ENCODE results near the gene ANKRD55. TPM values are rescaled to one million over a fixed set of nuclear protein-coding genes. Genes with fewer than 3 reads are reported as not detected.

The ANKRD55 gene
- total RNA-seq, 2 donors from 2014 or later: 0.27 to 0.29 TPM

DNA sequence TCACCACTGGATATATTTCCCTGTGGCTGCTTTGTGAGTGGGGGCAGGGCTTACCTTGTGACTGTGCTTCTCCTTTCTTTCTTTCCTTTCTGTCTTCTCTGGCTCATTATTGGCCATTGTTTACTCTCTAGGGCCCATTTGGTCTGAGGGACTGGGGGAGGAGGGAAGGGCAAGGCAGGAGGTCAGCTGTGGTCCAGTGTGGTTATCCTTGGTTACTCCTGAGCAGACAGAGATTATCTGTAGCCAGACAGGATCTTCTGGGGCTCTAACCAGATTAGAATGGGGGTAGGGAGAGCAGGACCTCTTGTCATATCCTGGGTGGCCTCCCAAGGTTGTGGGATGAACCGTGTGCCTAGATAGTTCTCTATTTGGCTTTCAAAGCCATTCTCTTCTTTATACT lies 71.2 kb downstream of the ANKRD55 start:
- no peak for DNase-seq
- TF ChIP-seq, protein P1, sequence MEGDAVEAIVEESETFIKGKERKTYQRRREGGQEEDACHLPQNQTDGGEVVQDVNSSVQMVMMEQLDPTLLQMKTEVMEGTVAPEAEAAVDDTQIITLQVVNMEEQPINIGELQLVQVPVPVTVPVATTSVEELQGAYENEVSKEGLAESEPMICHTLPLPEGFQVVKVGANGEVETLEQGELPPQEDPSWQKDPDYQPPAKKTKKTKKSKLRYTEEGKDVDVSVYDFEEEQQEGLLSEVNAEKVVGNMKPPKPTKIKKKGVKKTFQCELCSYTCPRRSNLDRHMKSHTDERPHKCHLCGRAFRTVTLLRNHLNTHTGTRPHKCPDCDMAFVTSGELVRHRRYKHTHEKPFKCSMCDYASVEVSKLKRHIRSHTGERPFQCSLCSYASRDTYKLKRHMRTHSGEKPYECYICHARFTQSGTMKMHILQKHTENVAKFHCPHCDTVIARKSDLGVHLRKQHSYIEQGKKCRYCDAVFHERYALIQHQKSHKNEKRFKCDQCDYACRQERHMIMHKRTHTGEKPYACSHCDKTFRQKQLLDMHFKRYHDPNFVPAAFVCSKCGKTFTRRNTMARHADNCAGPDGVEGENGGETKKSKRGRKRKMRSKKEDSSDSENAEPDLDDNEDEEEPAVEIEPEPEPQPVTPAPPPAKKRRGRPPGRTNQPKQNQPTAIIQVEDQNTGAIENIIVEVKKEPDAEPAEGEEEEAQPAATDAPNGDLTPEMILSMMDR (conservative IDR thresholded peaks at IDR 0.05): no peak
- Histone ChIP-seq H3K27me3 (ENCODE audit: control insufficient read depth, insufficient read depth, low read length, poor library complexity, severe bottlenecking) (no peaks in the 10 kb centered on the region), H3K4me3 (ENCODE audit: low read length) (no peak overlapping the region), H3K9ac (ENCODE audit: extremely low read depth, low read length, poor library complexity, severe bottlenecking) (no peak overlapping the region), H3K4me1 (ENCODE audit: control insufficient read depth, insufficient read depth, low read length) (peaks cover 10% of the 10 kb centered on the region), H3K36me3 (ENCODE audit: control insufficient read depth, insufficient read depth, low read length) (no peaks in the 10 kb centered on the region), H3K27ac (ENCODE audit: low read depth, low read length) (no peak overlapping the region), H3K9me3 (ENCODE audit: control insufficient read depth, low read length) (no peaks in the 10 kb centered on the region)
- H3K27me3 Mint-ChIP-seq (ENCODE audit: insufficient read depth): no peaks in the 10 kb centered on the region
- H3K36me3 Mint-ChIP-seq (ENCODE audit: low read depth): no peaks in the 10 kb centered on the region
- H3K27ac Mint-ChIP-seq: no peak overlapping the region
- 80% methylated on average over 1 of the region's 1 CpG for WGBS, 2 experiments (ENCODE audit: insufficient coverage in 1 of 2, insufficient read length in 1 of 2)
- peaks cover 38% of the 10 kb centered on the region for H3K4me1 Mint-ChIP-seq
- H3K4me3 Mint-ChIP-seq: no peak overlapping the region
- H3K9me3 Mint-ChIP-seq: no peaks in the 10 kb centered on the region

DNA sequence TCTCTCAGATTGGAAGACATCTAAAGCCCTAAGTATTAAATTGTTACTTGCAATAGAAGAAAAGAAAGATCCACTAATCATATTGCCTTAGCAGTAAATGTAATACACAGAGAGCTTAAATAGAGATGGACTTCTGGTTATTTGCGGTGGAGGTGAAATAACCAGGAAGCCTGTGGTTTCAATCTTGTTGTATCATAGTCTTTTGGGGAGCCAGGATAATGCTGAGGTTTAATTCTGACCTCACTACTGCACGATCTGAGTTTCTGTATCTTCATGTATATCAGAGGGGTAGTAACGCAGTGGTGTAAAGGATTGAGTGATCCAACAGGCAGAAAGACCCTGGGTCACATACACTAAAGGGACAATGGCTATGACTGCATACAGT lies 71.7 kb downstream of the ANKRD55 start:
- no peak overlapping the region for H3K4me3 Mint-ChIP-seq
- TF ChIP-seq, protein P1 (conservative IDR thresholded peaks at IDR 0.05): no peak
- Histone ChIP-seq H3K36me3 (ENCODE audit: control insufficient read depth, insufficient read depth, low read length) (no peaks in the 10 kb centered on the region), H3K9me3 (ENCODE audit: control insufficient read depth, low read length) (no peaks in the 10 kb centered on the region), H3K4me3 (ENCODE audit: low read length) (no peak overlapping the region), H3K27ac (ENCODE audit: low read depth, low read length) (no peak overlapping the region), H3K9ac (ENCODE audit: extremely low read depth, low read length, poor library complexity, severe bottlenecking) (no peak overlapping the region), H3K27me3 (ENCODE audit: control insufficient read depth, insufficient read depth, low read length, poor library complexity, severe bottlenecking) (no peaks in the 10 kb centered on the region), H3K4me1 (ENCODE audit: control insufficient read depth, insufficient read depth, low read length) (peaks cover 12% of the 10 kb centered on the region)
- DNase-seq: no peak
- no peaks in the 10 kb centered on the region for H3K9me3 Mint-ChIP-seq
- H3K27me3 Mint-ChIP-seq (ENCODE audit: insufficient read depth): no peaks in the 10 kb centered on the region
- no peaks in the 10 kb centered on the region for H3K36me3 Mint-ChIP-seq (ENCODE audit: low read depth)
- peaks cover 43% of the 10 kb centered on the region for H3K4me1 Mint-ChIP-seq
- 94 to 100% methylated on average over 3 of the region's 3 CpGs for WGBS, 2 experiments (ENCODE audit: insufficient coverage in 1 of 2, insufficient read length in 1 of 2)
- no peak overlapping the region for H3K27ac Mint-ChIP-seq

DNA sequence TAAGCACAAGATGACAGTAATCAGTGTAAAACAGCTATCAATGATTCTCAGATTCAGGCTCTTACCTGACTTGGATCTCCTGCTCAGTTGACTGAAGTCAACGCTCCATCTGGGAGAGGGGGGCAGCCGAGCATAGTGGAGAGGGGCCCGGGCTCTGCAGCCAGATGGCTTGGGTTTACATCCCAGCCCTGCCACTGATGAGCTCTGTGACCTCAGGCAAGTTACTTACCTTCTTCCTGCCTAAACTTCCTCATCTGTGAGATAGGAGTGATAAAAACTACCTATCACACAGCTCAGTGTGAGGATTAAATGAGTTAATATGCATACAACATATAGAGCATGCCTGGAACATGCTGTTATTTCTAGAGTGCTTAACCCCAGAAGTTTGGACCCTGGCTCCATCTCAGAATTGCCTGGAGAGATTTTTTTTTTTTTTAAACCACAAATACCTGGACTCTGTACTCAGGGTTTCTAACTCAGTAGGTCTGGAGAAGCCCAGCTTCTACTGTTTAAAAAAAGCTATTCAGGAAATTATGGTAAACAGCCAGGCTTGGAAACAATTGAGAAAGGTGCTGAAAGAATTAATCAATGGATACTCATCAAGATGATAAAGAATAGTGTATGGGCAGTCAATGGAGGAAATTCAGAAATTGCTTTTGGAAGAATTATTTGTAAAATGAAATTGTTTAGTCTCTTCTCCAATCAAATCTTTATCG lies 72.2 kb downstream of the ANKRD55 start:
- Histone ChIP-seq H3K9me3 (ENCODE audit: control insufficient read depth, low read length) (no peaks in the 10 kb centered on the region), H3K4me3 (ENCODE audit: low read length) (no peak overlapping the region), H3K27me3 (ENCODE audit: control insufficient read depth, insufficient read depth, low read length, poor library complexity, severe bottlenecking) (no peaks in the 10 kb centered on the region), H3K27ac (ENCODE audit: low read depth, low read length) (no peak overlapping the region), H3K4me1 (ENCODE audit: control insufficient read depth, insufficient read depth, low read length) (peaks cover 17% of the 10 kb centered on the region), H3K9ac (ENCODE audit: extremely low read depth, low read length, poor library complexity, severe bottlenecking) (no peak overlapping the region), H3K36me3 (ENCODE audit: control insufficient read depth, insufficient read depth, low read length) (no peaks in the 10 kb centered on the region)
- TF ChIP-seq, protein P1 (conservative IDR thresholded peaks at IDR 0.05): no peak
- H3K27ac Mint-ChIP-seq: no peak overlapping the region
- no peaks in the 10 kb centered on the region for H3K27me3 Mint-ChIP-seq (ENCODE audit: insufficient read depth)
- H3K4me3 Mint-ChIP-seq: no peak overlapping the region
- H3K4me1 Mint-ChIP-seq: peaks cover 49% of the 10 kb centered on the region
- WGBS, 2 experiments (ENCODE audit: insufficient coverage in 1 of 2, insufficient read length in 1 of 2): 95% methylated on average over 4 of the region's 4 CpGs; no CpG with 5 or more reads in 1 of the 2 experiments
- no peak for DNase-seq
- H3K36me3 Mint-ChIP-seq (ENCODE audit: low read depth): no peaks in the 10 kb centered on the region
- no peaks in the 10 kb centered on the region for H3K9me3 Mint-ChIP-seq

Data from endodermal cell (in vitro differentiated cells).